SK-N-SH (cell line): ENCODE measurements around the gene DKK1.
A peak's percentile ranks its signal among the peaks of the same experiment; 100 is the strongest.

ENCODE experiments used
- EZH2phosphoT487 ChIP-seq: fragments of 200-600 bp; sonication (generic); IDR thresholded peaks from 2 replicates; pipeline ENCODE4 v1.6.1; 2017; ENCODE audit warnings: low read depth, mixed run types, mild to moderate bottlenecking, antibody characterized with exemption, moderate library complexity, borderline replicate concordance
- GABPA ChIP-seq: IDR thresholded peaks from 2 replicates; pipeline ENCODE4 v1.4.0; 2012; ENCODE audit warnings: low read depth, mild to moderate bottlenecking
- POLR2AphosphoS5 ChIP-seq: IDR thresholded peaks from 2 replicates; pipeline ENCODE4 v1.6.1; 2012; ENCODE audit warnings: low read depth, low read length
- REST ChIP-seq: IDR thresholded peaks from 2 replicates; pipeline ENCODE4 v1.6.1; 2012; ENCODE audit warnings: mild to moderate bottlenecking, low read depth, low read length, moderate library complexity
- TAF1 ChIP-seq: IDR thresholded peaks from 2 replicates; pipeline ENCODE4 v1.6.1; 2012; ENCODE audit warnings: low read depth, mild to moderate bottlenecking, low read length, moderate library complexity, borderline replicate concordance
- TCF12 ChIP-seq: IDR thresholded peaks from 2 replicates; pipeline ENCODE4 v1.4.0; 2012
- TEAD4 ChIP-seq: IDR thresholded peaks from 2 replicates; pipeline ENCODE4 v1.4.0; 2012; ENCODE audit warnings: mild to moderate bottlenecking, borderline replicate concordance; ENCODE audit not compliant: insufficient read depth
- TF ChIP-seq, protein P1 (sequence below): fragments of 200-600 bp; sonication (generic); IDR thresholded peaks from 2 replicates; pipeline ENCODE4 v1.6.1; 2017; ENCODE audit warnings: antibody characterized with exemption, mild to moderate bottlenecking, moderate library complexity

DNA sequence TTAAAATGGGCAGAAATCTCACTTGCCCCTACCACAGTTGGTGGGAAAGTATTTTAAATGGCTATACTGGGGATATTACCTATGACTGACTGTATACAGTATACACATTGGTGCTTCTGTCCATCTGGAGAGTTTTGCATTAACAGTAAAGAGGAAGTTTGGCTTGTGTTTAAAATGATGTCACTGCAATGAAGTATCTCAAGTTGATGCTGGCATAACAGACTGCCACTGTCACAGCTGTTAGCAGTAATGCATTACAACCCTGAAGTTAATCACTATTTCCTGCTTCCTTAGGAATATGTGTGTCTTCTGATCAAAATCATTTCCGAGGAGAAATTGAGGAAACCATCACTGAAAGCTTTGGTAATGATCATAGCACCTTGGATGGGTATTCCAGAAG is 1.9 kb downstream of the DKK1 start:
- TF ChIP-seq, protein P1, sequence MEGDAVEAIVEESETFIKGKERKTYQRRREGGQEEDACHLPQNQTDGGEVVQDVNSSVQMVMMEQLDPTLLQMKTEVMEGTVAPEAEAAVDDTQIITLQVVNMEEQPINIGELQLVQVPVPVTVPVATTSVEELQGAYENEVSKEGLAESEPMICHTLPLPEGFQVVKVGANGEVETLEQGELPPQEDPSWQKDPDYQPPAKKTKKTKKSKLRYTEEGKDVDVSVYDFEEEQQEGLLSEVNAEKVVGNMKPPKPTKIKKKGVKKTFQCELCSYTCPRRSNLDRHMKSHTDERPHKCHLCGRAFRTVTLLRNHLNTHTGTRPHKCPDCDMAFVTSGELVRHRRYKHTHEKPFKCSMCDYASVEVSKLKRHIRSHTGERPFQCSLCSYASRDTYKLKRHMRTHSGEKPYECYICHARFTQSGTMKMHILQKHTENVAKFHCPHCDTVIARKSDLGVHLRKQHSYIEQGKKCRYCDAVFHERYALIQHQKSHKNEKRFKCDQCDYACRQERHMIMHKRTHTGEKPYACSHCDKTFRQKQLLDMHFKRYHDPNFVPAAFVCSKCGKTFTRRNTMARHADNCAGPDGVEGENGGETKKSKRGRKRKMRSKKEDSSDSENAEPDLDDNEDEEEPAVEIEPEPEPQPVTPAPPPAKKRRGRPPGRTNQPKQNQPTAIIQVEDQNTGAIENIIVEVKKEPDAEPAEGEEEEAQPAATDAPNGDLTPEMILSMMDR: no peak
- TF ChIP-seq POLR2AphosphoS5: 0 out of 2 replicates have a peak, but pooled peaks have one; percentile 25
- no peak for TF ChIP-seq TAF1
- no peak; the same call in 1 of the 2 replicates for TF ChIP-seq TCF12
- TF ChIP-seq EZH2phosphoT487: no peak
- TF ChIP-seq REST: no peak
- no peak for TF ChIP-seq GABPA
- TF ChIP-seq TEAD4: no peak
